ENCODE results near the gene SEMA3D. TPM values are rescaled to one million over a fixed set of nuclear protein-coding genes. Genes with fewer than 3 reads are reported as not detected.

SEMA3D gene
- total RNA-seq, 2 donors from 2014 or later, result 10.7 to 16.5 TPM

DNA sequence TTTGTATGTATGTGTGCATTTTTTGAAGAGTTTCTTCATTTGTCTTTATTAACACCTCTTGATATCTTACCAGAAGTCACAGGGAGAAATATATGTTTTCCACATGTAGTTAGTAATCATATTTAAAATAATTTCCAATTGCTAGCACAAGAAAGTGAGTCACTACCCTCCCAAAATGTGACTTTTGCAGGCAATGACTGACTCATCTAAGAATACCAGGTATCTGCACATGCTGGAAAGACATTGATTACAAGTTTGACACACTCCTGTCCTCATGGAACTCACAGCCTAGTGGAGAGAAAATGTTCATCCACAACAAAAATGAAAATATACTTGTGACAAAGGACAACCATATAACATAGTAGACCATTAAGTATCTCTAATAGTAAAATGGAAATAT is 82.9 kb downstream of the SEMA3D start:
- H3K9me3 ChIP-seq, result no peaks in the 10 kb centered on the region
- TF ChIP-seq POLR2AphosphoS5 (IDR thresholded peaks at IDR 0.05) (no peak), CTCF (IDR thresholded peaks at IDR 0.05) (no peak), POLR2A (IDR thresholded peaks at IDR 0.05) (no peak)
- H3K4me1 ChIP-seq (replicated peaks), result no peaks in the 10 kb centered on the region
- H3K36me3 ChIP-seq, result no peaks in the 10 kb centered on the region
- H3K27ac ChIP-seq, result no peak overlapping the region
- no peaks in the 10 kb centered on the region for H3K27me3 ChIP-seq (replicated peaks; ENCODE audit: insufficient read depth)
- intact Hi-C loops (cut with DNase I), result no loop called here
- H3K4me3 ChIP-seq, result no peak overlapping the region
- DNase-seq (ENCODE audit: low spot score), result no peak

DNA sequence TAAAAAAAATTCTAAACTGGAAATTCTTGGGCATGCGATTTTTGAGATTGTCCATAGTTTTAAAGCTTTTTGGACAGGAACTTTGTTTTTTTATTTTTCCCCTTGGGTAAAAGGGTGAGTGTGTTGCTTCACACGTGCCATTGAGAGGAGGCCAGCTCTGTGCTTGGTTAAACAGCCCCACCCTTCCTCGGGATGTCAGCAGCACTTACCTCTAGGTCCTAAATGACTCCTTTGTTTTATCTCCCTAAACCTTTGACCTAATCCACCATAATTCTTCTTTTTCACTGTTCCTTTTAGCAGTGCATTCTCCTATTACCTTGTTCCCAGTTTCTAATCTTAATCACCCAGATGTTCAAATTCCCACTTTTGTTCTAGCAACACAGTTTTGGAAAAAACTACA is 83.5 kb downstream of the SEMA3D start:
- intact Hi-C loops (cut with DNase I), result no loop called here
- H3K27ac ChIP-seq, result no peak overlapping the region
- no peaks in the 10 kb centered on the region for H3K9me3 ChIP-seq
- no peak for DNase-seq (ENCODE audit: low spot score)
- H3K4me1 ChIP-seq (replicated peaks), result no peaks in the 10 kb centered on the region
- TF ChIP-seq POLR2AphosphoS5 (IDR thresholded peaks at IDR 0.05) (no peak), CTCF (IDR thresholded peaks at IDR 0.05) (no peak)
- no peaks in the 10 kb centered on the region for H3K27me3 ChIP-seq (replicated peaks; ENCODE audit: insufficient read depth)
- H3K36me3 ChIP-seq, result no peaks in the 10 kb centered on the region
- H3K4me3 ChIP-seq, result no peak overlapping the region
- 43% methylated on average over 3 of the region's 3 CpGs for WGBS

DNA sequence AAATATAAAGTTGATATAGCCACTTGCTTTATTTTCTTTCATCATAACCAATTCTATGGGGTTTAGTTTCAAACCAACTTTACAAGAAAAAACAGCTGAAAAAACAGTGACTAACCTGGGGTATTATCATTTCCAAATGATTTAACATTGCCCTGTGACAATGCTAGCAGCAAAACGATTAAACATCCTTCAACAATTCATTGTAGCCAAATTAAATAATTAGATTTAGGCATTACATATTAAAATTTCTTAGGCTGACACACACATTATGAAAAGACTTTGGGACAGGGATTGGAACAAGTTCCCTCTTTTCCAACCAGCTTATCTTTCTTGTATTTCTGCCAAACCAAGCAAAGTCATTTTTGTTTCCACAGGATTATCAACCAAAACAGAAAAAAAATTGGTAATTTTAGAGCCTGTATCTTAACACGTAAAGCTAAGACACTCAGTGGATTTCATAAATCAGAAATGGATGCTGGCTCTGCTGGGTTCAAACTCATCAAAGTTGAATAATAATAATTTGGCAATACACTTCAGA is 84.0 kb downstream of the SEMA3D start:
- no peak for DNase-seq (ENCODE audit: low spot score)
- intact Hi-C loops (cut with DNase I), result no loop called here
- H3K27ac ChIP-seq, result no peak overlapping the region

DNA sequence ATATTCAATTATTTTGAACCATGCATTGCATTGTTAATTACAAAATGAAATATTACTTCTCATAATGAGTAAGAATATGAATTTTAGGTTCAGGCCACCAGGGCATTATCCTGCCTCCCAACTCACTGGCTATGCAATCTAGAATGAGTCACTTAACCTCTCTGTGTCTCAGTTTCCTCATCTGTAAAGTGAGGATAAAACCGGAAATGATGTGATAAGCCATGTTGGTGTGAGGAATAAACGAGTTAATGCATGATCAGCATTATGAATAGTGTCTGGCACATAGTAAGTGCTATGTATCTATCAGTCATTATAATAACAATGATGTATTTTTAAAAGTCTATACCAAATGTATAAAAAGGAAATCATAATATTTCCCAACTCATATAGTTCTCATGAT is 85.5 kb downstream of the SEMA3D start:
- TF ChIP-seq POLR2A (IDR thresholded peaks at IDR 0.05), result no peak
- TF ChIP-seq CTCF (IDR thresholded peaks at IDR 0.05), result no peak
- TF ChIP-seq POLR2AphosphoS5 (IDR thresholded peaks at IDR 0.05), result no peak
- Histone ChIP-seq H3K27ac (no peak overlapping the region), H3K36me3 (no peaks in the 10 kb centered on the region), H3K4me1 (replicated peaks) (no peaks in the 10 kb centered on the region), H3K27me3 (replicated peaks; ENCODE audit: insufficient read depth) (no peaks in the 10 kb centered on the region), H3K9me3 (no peaks in the 10 kb centered on the region), H3K4me3 (no peak overlapping the region)
- WGBS, result 95% methylated on average over 2 of the region's 2 CpGs
- intact Hi-C loops (cut with DNase I), result no loop called here
- no peak for DNase-seq (ENCODE audit: low spot score)

More for the DNA sequence above, 84.0 kb downstream of the SEMA3D start:
- TF ChIP-seq POLR2AphosphoS5 (IDR thresholded peaks at IDR 0.05) (no peak), CTCF (IDR thresholded peaks at IDR 0.05) (no peak), POLR2A (IDR thresholded peaks at IDR 0.05) (no peak)
- H3K4me3 ChIP-seq, result no peak overlapping the region
- H3K9me3 ChIP-seq, result no peaks in the 10 kb centered on the region
- H3K36me3 ChIP-seq, result no peaks in the 10 kb centered on the region
- 18% methylated on average over 2 of the region's 2 CpGs for WGBS
- no peaks in the 10 kb centered on the region for H3K27me3 ChIP-seq (replicated peaks; ENCODE audit: insufficient read depth)
- no peaks in the 10 kb centered on the region for H3K4me1 ChIP-seq (replicated peaks)

DNA sequence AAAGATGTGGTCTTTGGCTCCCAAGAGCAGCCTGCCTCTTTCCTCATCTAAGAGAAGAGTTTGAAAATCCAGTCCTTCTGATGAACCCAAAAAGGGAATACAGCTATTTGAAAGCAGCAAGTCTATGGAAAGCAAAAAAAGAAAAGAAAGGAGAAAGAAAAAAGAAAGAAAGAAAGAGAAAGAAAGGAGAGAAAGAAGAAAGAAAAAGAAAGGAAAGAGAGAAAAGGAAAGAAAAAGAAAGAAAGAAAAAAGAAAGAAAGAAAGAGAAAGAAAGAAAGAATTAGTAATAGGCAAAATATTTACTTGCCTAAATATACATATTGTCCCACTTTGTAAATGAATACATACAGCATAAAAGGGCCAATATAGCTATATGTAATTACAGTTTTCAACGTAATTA is 89.0 kb downstream of the SEMA3D start:
- 90% methylated on average over 1 of the region's 1 CpG for WGBS
- Histone ChIP-seq H3K36me3 (no peaks in the 10 kb centered on the region), H3K27me3 (replicated peaks; ENCODE audit: insufficient read depth) (no peaks in the 10 kb centered on the region), H3K9me3 (no peaks in the 10 kb centered on the region), H3K4me3 (no peak overlapping the region), H3K4me1 (replicated peaks) (no peaks in the 10 kb centered on the region), H3K27ac (no peak overlapping the region)
- intact Hi-C loops (cut with DNase I), result no loop called here
- no peak for DNase-seq (ENCODE audit: low spot score)
- TF ChIP-seq POLR2AphosphoS5 (IDR thresholded peaks at IDR 0.05) (no peak), CTCF (IDR thresholded peaks at IDR 0.05) (no peak), POLR2A (IDR thresholded peaks at IDR 0.05) (no peak)

Data from prostate gland (tissue), 2 donors.